Karpas-422 (cell line): ENCODE measurements around the gene PTPRD. TPM values are rescaled to one million over a fixed set of nuclear protein-coding genes. Genes with fewer than 3 reads are reported as not detected.

ENCODE experiments used
- DNase-seq: peaks from one replicate; pipeline ENCODE4 v3.0.0-alpha.2; 2015
- H2AFZ ChIP-seq: fragments of 200-600 bp; sonication (generic); 2 replicates; pipeline ENCODE4 v1.6.1; 2014; ENCODE audit warnings: antibody characterized with exemption, low read length, mixed read lengths
- H3K27ac ChIP-seq: fragments of 200-600 bp; sonication (generic); 2 replicates; pipeline ENCODE4 v1.5.1; 2014; ENCODE audit warnings: mild to moderate bottlenecking, low read length, moderate library complexity
- H3K27me3 ChIP-seq: fragments of 200-600 bp; sonication (generic); 2 replicates; pipeline ENCODE4 v1.6.1; 2014; ENCODE audit warnings: low read length, mixed read lengths
- H3K36me3 ChIP-seq: fragments of 200-600 bp; sonication (generic); 2 replicates; pipeline ENCODE4 v1.6.1; 2014; ENCODE audit warnings: low read length, mixed read lengths; ENCODE audit not compliant: insufficient read depth
- H3K4me1 ChIP-seq: fragments of 200-600 bp; sonication (generic); 2 replicates; pipeline ENCODE4 v1.6.1; 2014; ENCODE audit warnings: mild to moderate bottlenecking, low read length, mixed read lengths
- H3K4me2 ChIP-seq: fragments of 200-600 bp; sonication (generic); 2 replicates; pipeline ENCODE4 v1.6.1; 2014; ENCODE audit warnings: low read length, low read depth, mild to moderate bottlenecking; ENCODE audit not compliant: poor library complexity, severe bottlenecking
- H3K4me3 ChIP-seq: fragments of 200-600 bp; sonication (generic); 2 replicates; pipeline ENCODE4 v1.5.1; 2014; ENCODE audit warnings: mild to moderate bottlenecking, antibody characterized with exemption, low read length, mixed read lengths
- H3K79me2 ChIP-seq: fragments of 200-600 bp; sonication (generic); 2 replicates; pipeline ENCODE4 v1.6.1; 2014; ENCODE audit warnings: mild to moderate bottlenecking, low read length, mixed read lengths
- H3K9ac ChIP-seq: fragments of 200-600 bp; sonication (generic); 2 replicates; pipeline ENCODE4 v1.6.0; 2014; ENCODE audit warnings: low read length
- H3K9me2 ChIP-seq: fragments of 200-600 bp; sonication (generic), shearing (Covaris generic); replicated peaks from 2 replicates; pipeline ENCODE4 v1.6.0; 2014; ENCODE audit warnings: mild to moderate bottlenecking, low read length, moderate library complexity; ENCODE audit not compliant: insufficient read depth
- H3K9me3 ChIP-seq: fragments of 300-700, 200-600 bp; sonication (generic); 2 replicates; pipeline ENCODE4 v1.6.1; 2014; ENCODE audit warnings: low read length, mixed read lengths
- H4K20me1 ChIP-seq: fragments of 200-600 bp; sonication (generic); 2 replicates; pipeline ENCODE4 v1.6.1; 2014; ENCODE audit warnings: mild to moderate bottlenecking, antibody characterized with exemption, low read length, low read depth; ENCODE audit not compliant: insufficient read depth
- total RNA-seq: library from RNA; depleted of rRNA; stranded (reverse); fragments of >200 nt; shearing (Covaris generic); gene quantifications from 2 replicates; pipeline ENCODE4 v1.2.3, GENCODE V29; 2014; ENCODE audit warnings: low replicate concordance

Gene PTPRD
- total RNA-seq, 1 experiment from 2014 or later = 0.63 TPM

GRCh38 chr9:8515748-8516147, 2097.1 kb downstream of the PTPRD start:
- DNase-seq = no peak
- no peak overlapping the region for H3K9ac ChIP-seq
- no peaks in the 10 kb centered on the region for H3K27me3 ChIP-seq
- no peaks in the 10 kb centered on the region for H3K9me2 ChIP-seq
- no peak overlapping the region for H3K4me2 ChIP-seq
- H3K4me3 ChIP-seq = no peak overlapping the region
- no peaks in the 10 kb centered on the region for H3K36me3 ChIP-seq
- no peak overlapping the region for H3K27ac ChIP-seq
- H2AFZ ChIP-seq = no peak overlapping the region
- H3K4me1 ChIP-seq = no peaks in the 10 kb centered on the region
- no peaks in the 10 kb centered on the region for H3K79me2 ChIP-seq
- H3K9me3 ChIP-seq = peaks cover 22% of the 10 kb centered on the region
- no peaks in the 10 kb centered on the region for H4K20me1 ChIP-seq

GRCh38 chr9:8514760-8515159, 2098.0 kb downstream of the PTPRD start:
- Histone ChIP-seq H3K9ac (no peak overlapping the region), H3K9me2 (no peaks in the 10 kb centered on the region), H2AFZ (no peak overlapping the region), H3K4me2 (no peak overlapping the region), H3K9me3 (peaks cover 18% of the 10 kb centered on the region), H4K20me1 (no peaks in the 10 kb centered on the region), H3K4me1 (no peaks in the 10 kb centered on the region), H3K27me3 (no peaks in the 10 kb centered on the region), H3K79me2 (no peaks in the 10 kb centered on the region), H3K27ac (no peak overlapping the region), H3K4me3 (no peak overlapping the region), H3K36me3 (no peaks in the 10 kb centered on the region)
- DNase-seq = no peak

GRCh38 chr9:8508671-8509290, 2104.0 kb downstream of the PTPRD start:
- H3K79me2 ChIP-seq = no peaks in the 10 kb centered on the region
- H3K4me1 ChIP-seq = no peaks in the 10 kb centered on the region
- no peaks in the 10 kb centered on the region for H3K27me3 ChIP-seq
- H3K9me3 ChIP-seq = no peaks in the 10 kb centered on the region; the same call in 1 of the 2 replicates
- H2AFZ ChIP-seq = no peak overlapping the region
- H3K36me3 ChIP-seq = no peaks in the 10 kb centered on the region
- no peak overlapping the region for H3K4me2 ChIP-seq
- H3K4me3 ChIP-seq = no peak overlapping the region
- H3K27ac ChIP-seq = no peak overlapping the region
- no peaks in the 10 kb centered on the region for H3K9me2 ChIP-seq
- DNase-seq = no peak
- H3K9ac ChIP-seq = no peak overlapping the region
- H4K20me1 ChIP-seq = no peaks in the 10 kb centered on the region

- Histone ChIP-seq H3K9me2 (no peaks in the 10 kb centered on the region), H3K9ac (no peak overlapping the region), H3K36me3 (no peaks in the 10 kb centered on the region), H3K79me2 (no peaks in the 10 kb centered on the region), H4K20me1 (no peaks in the 10 kb centered on the region), H3K27ac (no peak overlapping the region), H3K4me2 (no peak overlapping the region), H3K27me3 (no peaks in the 10 kb centered on the region), H3K4me3 (no peak overlapping the region), H3K4me1 (no peaks in the 10 kb centered on the region), H2AFZ (no peak overlapping the region), H3K9me3 (peaks cover 26% of the 10 kb centered on the region)
- DNase-seq = no peak
Measured at GRCh38 chr9:8494571-8494970, 2118.2 kb downstream of the PTPRD start.

- DNase-seq = no peak
- Histone ChIP-seq H3K9ac (no peak overlapping the region), H3K9me2 (no peaks in the 10 kb centered on the region), H4K20me1 (no peaks in the 10 kb centered on the region), H3K4me1 (no peaks in the 10 kb centered on the region), H3K79me2 (no peaks in the 10 kb centered on the region), H2AFZ (no peak overlapping the region), H3K4me2 (no peak overlapping the region), H3K4me3 (no peak overlapping the region), H3K36me3 (no peaks in the 10 kb centered on the region), H3K27me3 (no peaks in the 10 kb centered on the region), H3K9me3 (peaks cover 22% of the 10 kb centered on the region), H3K27ac (no peak overlapping the region)
Measured at GRCh38 chr9:8492679-8493078, 2120.1 kb downstream of the PTPRD start.

GRCh38 chr9:8492024-8492423, 2120.8 kb downstream of the PTPRD start:
- H3K27me3 ChIP-seq = no peaks in the 10 kb centered on the region

GRCh38 chr9:8491563-8491962, 2121.2 kb downstream of the PTPRD start:
- Histone ChIP-seq H3K4me3 (no peak overlapping the region), H3K4me1 (no peaks in the 10 kb centered on the region), H3K27me3 (no peaks in the 10 kb centered on the region), H3K4me2 (no peak overlapping the region), H3K79me2 (no peaks in the 10 kb centered on the region), H3K27ac (no peak overlapping the region), H3K9ac (no peak overlapping the region), H3K36me3 (no peaks in the 10 kb centered on the region), H3K9me2 (no peaks in the 10 kb centered on the region), H2AFZ (no peak overlapping the region), H3K9me3 (peaks cover 17% of the 10 kb centered on the region), H4K20me1 (no peaks in the 10 kb centered on the region)
- no peak for DNase-seq

More at GRCh38 chr9:8492024-8492423, 2120.8 kb downstream of the PTPRD start:
- no peaks in the 10 kb centered on the region for H4K20me1 ChIP-seq
- H3K9me2 ChIP-seq = no peaks in the 10 kb centered on the region
- H3K4me3 ChIP-seq = no peak overlapping the region
- no peak overlapping the region for H3K27ac ChIP-seq
- DNase-seq = no peak
- no peaks in the 10 kb centered on the region for H3K79me2 ChIP-seq
- H3K36me3 ChIP-seq = no peaks in the 10 kb centered on the region
- H2AFZ ChIP-seq = no peak overlapping the region
- no peak overlapping the region for H3K9ac ChIP-seq
- H3K4me1 ChIP-seq = no peaks in the 10 kb centered on the region
- H3K9me3 ChIP-seq = peaks cover 19% of the 10 kb centered on the region
- no peak overlapping the region for H3K4me2 ChIP-seq

- no peaks in the 10 kb centered on the region for H3K79me2 ChIP-seq
- no peak overlapping the region for H3K27ac ChIP-seq
- H3K9me3 ChIP-seq = peaks cover 30% of the 10 kb centered on the region
- H3K9ac ChIP-seq = no peak overlapping the region
- H3K4me1 ChIP-seq = no peaks in the 10 kb centered on the region
- H2AFZ ChIP-seq = no peak overlapping the region
- no peaks in the 10 kb centered on the region for H3K9me2 ChIP-seq
- no peak overlapping the region for H3K4me2 ChIP-seq
- no peaks in the 10 kb centered on the region for H4K20me1 ChIP-seq
- DNase-seq = no peak
- no peaks in the 10 kb centered on the region for H3K36me3 ChIP-seq
- no peaks in the 10 kb centered on the region for H3K27me3 ChIP-seq
- no peak overlapping the region for H3K4me3 ChIP-seq
Measured at GRCh38 chr9:8489835-8490234, 2123.0 kb downstream of the PTPRD start.
